CD4-positive, alpha-beta T cell treated with Interleukin-4 for 1 hour (primary cell): ENCODE measurements around the gene NCEH1.
"Not testable (repeated sequence)": the region's sequence is repeated elsewhere in the genome, so short reads cannot be mapped to it uniquely, and the experiment has no call there.

ENCODE experiments used
- DNase-seq, 2 donors: peaks; one replicate each; pipeline ENCODE4 v3.0.0-alpha.2; 2020 to 2022

NCEH1 gene

DNA sequence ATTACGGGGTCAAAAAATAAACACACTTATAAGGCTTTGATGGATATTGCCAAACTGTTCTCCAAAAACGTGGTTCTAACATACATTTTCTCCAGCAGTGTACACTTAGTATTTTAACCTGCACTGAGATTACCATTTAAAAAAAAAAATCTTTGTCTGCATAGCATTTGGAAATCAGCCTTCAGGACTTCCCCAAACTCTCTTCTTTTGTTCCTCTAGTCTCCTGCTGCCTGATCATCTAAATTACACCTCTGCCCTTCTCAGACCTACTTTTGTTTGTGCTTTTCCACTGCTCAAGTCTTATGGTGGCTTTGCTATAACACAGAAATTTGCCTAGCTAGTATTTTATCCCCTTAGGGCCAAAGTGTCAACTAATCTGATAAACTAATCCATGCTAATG lies 3.8 kb downstream of the NCEH1 start:
- DNase-seq: no peak

DNA sequence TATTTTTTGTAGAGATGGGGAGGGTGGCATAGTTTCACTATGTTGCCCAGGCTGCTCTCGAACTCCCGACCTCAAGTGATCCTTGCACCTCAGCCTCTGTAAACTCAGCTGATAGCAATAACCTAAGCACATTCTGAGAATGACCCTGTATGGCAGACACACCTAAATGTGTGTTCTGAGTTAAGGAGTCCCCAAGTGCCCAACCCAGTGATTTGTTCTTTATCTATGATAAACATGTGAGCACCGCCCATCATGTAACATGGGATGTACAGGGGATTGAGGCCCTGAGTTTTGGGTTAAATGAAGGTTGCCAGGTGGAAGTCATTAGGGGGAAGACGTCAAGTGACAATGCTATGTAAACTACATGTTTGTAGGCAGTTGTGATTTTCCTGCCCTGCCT lies 5.7 kb downstream of the NCEH1 start:
- no peak for DNase-seq

DNA sequence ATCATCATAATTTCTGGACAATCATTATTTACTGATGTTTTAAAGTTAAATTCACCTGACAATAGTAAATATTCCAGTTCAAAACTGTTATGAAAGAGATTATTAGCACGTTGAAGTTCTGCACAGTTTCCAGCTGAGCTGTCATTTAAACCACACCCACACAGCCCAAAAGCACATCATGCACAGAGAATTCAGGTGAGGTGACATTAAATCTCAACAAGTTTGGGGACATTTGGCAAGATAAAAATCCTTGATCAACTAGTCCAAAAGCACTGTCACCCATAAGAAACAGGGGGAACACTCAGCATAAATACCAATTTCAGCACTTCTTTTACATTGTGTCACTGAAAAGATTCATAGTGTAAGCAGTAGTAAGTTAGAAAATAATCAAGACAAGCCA lies 6.9 kb downstream of the NCEH1 start:
- no peak for DNase-seq

DNA sequence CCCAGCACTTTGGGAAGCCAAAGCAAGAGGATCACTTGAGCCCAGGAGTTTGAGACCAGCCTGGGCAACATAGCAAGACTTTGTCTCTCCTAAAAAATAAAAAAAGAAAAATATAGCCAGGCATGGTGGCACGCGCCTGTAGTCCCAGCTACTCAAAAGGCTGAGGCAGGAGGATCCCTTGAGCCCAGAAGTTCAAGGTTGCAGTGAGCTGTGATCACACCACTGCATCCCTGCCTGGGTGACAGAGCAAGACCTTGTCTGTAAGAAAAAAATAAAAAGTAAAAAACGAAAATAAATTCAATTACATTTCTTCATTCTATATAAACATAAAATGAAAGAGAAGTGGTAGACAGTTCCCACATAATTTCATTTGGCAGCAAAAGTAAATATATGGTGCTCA lies 8.1 kb downstream of the NCEH1 start:
- DNase-seq: not testable (repeated sequence)

DNA sequence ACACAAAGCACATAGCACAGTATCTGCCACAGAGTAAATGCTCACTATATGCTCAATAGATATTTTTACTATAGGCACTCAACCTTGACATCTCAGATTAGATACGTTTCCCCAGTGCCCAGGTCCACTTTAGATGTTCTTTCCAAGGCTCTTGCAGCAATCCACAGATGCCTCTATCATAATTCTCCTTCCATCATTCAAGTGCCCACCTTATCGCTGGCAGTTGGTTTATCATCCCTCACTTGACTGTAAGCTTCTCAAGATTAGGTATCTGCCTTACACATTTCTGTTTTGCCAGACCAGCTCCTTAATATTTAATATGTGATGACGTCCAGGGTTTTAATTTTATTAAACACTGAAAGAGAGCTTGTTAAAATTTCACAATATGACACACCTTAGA lies 8.6 kb downstream of the NCEH1 start:
- no peak for DNase-seq

DNA sequence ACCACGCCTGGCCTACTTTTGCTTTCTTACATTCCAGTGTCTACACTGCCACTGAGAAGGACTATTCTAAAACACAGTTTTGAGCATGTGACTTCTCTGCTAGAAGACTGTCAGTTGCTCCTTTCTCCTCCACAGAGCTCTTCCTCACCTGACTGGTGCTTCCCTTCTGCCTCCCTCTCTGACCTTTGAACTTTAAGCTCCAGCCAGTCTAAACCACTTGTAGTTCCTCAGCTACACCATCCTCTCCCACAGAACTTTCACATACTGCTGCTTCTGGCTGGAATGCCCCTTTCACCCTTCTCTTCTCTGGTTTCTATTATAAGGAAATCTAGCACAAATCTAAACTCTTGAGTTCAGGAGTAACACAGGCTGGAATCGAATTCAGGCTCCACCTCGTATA lies 9.1 kb downstream of the NCEH1 start:
- DNase-seq: no peak

DNA sequence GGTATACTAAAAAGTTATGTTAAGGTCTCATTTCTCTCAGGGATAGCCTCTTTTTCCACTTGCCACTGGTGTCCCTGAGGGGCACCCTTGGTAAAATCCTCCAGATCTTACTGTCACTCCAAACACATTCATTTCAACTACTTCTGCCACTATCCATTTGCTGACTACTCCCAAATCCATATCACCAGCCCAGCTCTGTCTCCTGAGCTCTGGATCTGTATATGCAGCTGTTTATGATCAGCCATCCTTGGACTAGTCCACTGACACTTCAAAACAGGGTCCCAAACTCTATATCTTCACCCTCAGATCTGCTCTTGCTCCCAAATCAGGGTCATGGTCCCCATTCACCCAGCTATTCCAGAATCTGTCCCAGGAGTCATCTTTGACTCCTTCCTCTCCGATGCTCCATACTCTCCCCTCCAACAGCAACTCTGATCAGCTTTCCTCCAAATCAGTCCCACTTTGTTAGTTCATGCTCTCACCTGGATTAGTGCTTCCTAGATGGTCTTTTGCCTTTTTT lies 9.9 kb downstream of the NCEH1 start:
- DNase-seq: no peak

DNA sequence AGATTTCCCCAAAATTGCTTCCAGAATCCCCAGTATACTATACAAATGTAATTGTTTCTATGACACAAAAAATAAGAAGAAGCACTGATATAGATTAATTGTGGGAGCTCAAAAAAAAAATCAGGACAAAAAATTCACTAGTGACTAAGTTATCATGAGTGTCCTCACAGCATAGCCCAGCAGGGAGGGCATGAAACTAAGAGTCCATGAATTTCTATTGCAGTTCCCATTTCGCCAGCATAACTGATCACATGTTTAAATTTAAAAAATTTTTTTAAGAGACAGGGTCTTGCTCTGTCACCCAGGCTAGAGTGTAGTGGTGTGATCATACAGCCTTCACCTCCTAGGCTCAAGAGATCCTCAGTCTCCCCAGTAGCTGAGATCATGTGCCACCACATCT lies 10.6 kb downstream of the NCEH1 start:
- DNase-seq: no peak

DNA sequence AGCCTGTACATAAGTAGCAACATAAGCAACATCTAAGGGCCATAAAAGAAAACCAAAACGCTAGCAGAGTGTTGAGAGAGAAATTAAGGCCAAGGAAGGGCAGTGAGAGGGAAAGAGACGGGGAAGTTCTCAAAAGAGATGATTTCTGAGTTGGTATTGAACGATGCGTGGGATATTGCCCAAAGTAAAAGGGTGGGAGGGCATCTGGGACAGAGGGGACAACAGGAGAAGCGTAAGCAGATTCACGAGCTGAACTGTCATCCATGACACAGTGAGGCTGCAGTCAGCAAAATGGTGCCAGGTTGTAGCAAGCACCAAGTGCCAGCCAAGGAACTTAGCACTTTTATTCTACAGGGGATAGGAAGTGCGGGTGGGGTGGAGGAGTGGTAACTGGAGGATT lies 11.8 kb downstream of the NCEH1 start:
- no peak for DNase-seq

DNA sequence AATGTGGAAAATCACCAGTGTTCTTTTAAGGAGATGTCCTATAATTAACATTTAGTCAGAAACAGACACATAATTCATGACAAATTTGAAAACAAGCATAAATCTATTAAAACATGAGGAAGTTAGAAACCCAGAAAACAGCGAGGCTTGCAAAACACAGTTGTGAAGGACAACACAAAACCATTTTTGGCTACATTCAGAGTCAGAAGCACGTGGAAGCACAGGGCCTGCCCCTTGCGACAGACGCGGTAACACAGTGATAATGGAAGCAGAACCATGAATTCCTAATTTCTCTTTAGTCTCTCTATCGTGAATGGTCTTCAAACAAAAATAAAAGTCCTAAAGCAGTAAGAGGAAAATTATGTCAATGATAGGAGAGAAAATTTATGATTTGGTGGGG lies 12.2 kb downstream of the NCEH1 start:
- DNase-seq: peak in 1 of 2 donors; percentile 47

DNA sequence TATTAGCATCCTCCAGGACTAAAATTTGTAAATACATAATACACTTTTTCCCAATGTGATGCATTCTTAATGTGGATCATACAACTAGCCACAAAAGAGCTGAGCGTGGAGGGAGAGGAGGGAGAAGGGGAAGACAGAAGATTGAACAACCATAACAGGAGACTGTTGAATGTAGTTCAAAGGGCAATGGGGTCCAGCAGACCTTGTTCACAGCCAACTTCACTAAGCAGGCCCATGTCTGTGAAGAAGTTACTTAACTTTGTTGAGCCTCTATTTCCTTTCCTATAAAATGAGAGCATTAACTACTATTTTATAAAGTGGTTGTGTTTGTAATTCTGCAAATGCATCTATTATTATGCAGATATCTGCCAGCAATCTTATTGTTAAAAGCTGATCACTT lies 13.3 kb downstream of the NCEH1 start:
- no peak for DNase-seq

DNA sequence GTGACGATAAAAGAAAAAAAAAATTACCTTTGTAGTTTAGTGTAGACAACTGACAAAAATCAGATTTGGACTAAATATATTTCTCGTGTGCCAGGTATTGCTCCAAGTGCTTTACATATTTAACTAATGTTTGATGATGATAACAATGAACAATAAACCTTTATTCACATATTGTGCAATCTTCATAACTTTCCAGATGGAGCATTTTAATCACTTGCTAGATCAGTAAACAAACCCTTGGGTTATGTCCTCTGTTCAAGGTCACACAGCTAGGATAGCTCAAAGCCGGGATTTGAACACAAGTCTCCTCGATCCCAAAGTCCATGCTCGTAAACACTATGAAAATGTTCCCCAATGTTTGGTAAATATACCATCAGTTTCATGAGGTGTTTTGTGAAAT lies 14.5 kb downstream of the NCEH1 start:
- no peak for DNase-seq

DNA sequence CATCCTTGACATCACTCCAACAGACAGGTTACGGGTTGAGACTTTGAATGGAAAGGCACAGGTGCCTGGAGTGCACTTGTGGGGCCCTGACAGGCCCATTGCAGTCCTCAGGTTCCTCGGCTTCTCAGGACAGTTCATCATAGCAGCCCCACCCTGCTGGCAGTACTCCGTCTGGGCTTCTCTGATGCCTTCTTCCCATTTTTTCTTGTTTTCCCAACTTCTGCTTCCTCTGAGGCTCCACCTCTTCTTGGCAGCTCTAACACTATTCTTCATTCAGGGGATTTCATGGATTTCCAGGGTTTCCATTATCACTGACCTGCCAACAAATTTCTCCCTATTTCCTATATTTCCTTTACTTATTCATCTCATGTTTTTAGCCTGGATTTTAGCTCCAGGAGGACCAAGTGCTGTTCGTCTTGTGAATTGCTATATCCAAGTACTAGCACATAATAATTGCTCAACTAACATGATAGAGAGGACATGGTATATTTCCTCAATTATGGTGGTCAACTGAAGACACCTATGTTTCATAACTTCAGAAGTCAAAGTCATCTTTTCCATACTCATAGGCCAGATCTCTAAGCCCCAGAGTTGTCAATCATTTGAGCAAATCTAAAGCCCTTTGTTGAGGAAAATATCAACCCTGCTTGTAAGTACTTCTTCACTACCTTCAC lies 16.2 kb downstream of the NCEH1 start:
- DNase-seq: no peak

DNA sequence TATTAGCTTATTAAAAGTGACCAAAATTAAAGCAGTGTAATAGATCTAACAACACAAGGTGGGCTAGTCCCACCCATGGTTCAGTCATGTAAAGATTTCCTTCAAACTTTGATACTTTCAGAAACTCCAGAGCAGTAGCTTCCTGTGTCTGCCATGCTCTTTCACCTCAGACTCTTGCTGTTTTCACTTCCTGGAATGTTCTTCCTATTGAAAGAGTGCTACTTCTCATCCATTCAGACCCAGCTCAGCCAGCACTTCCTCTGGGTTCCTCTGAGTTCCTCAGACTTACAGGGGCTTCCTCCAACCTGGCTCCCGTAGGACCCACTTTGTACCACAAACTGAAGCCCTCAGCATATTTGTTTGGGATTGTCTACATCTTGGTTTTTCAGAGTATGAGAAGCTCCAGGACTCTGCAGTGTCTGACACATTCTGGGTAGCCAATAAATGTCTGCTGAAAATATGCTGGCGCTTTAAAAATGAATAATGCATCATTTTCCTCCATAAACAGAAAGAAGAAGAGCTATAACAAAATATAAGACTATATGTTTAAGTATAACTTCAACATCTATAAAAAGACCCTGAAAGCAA lies 18.0 kb downstream of the NCEH1 start:
- DNase-seq: no peak

DNA sequence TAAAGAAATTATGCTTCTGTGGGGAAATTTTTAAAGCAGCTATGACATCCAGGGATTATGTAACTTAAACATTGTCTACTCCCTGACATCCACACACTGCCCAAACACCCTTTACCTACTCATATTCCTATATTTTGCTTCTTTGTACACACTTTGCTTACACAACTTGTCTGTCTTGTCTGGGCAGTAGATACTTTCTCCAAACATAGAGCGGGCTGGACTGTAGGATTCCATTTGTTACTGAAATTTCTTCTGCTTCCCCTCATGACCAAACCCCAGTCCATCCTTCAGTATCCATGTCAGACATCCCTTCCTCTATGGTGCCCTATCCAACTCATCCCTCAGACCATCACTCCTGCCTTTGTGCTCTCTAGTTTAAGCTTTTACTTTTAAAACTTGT lies 19.9 kb downstream of the NCEH1 start:
- no peak for DNase-seq

DNA sequence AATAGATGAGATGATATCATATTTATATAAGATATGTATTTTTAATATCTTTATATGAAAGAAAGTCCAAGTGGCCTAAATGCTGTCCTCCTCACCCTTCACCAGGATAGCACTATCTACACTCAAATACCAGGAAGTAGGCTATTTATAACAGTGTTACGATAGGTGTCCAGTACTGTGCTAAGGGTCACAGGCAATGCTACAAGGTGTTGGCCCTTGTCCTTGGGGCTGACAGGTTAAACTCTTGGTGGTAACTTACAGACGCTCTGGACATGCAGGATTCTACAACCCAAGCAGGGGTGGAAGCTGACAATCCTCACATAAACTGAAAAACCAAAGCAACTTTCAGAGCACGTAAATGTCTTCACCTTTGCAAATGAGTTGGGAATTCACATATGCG lies 22.3 kb downstream of the NCEH1 start:
- DNase-seq: no peak

DNA sequence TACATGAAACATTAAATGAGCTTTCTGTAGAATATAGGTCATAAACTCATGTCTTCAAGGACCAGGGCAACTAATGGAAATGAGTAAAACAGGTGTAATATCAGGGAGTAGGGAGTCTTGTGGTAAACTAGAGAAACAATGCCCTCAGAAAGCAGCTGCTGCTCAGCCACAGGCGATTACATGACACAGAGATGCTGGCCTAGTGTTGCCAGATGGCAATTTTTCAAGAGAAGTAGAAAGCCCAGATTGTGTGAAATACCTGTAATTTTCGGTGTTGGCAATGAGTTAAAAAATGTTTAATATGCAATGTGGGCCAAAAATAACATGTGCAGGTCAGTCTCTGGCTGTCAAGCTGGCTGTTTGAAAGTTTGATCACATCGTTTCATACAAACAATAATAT lies 23.4 kb downstream of the NCEH1 start:
- DNase-seq: no peak

DNA sequence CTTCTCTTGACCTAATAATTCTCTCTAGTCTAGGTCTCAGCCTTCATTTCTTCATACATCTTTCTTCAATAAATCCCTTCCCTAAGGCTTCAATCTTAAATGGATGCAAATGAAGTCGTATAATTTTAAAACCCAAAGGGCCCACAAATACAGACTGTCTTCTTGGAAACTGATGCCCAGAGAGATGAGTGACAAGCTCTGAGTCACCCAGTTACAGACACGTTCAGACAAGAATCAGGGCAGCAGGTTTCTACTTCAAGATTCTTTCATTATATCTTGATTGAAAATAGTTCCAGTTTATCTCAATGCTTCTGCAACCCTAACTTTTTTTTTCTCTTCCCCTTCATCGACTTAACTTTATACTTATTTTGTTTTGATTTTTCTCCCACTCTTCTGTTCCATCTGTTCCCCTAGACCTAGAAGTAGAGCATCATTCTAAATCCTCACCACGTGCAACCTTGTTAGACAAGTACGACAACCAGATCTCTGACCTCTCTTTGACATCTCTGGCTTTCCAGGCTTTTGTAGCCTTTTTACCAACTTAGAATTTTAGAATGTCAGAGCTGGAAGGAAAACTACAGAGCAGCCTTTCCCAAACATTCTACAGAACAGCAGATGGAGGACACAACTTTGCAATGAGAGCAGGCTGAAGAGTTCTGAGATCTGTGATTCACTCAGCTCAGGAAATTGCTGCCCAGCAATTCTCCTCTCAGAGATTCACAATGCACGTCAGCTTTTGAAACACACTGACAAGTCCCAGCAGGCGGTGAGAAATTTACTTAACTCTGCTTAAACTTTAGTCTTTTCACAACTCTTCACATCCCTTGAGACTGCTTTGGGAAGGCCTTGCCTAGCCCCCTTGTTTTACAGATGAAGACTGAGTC lies 25.3 kb downstream of the NCEH1 start:
- DNase-seq: no peak

DNA sequence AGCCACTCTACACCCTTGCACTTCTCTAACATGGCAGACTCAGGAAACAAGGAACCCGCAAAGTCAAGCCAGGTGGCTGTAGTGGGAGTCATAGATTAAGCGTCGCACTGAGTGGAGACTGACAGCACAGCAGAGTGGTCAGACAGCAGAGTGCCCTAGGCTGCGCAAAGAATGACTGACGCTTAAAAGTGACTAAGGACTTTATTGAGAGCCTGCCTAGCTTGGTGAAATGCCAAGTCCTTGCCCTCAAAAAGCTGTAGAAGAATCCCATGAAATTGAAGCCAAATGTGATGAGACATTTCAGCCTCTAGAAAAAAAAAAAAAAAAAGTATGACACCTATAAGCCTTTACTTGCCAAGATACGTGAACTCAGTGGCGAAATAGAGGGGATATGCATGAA lies 30.2 kb downstream of the NCEH1 start:
- no peak for DNase-seq

DNA sequence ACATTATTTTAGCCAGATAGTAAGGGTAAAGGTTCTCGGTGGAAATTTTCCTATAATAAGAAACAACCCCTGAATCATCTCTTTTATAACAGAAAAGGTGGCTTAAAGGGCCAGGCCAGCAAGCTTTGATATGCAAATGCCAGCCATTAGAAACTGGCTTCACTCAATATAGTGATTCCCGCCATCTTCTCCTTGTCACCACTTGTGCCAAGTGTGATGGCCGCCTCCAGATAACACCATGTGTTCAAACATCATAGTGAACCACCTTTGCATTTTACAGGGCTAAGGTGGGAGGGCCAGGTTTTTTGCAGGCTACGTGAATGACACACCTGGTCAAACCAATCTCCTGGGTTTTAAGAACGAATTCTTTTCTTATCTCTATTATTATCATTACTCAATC lies 31.3 kb downstream of the NCEH1 start:
- DNase-seq: no peak

DNA sequence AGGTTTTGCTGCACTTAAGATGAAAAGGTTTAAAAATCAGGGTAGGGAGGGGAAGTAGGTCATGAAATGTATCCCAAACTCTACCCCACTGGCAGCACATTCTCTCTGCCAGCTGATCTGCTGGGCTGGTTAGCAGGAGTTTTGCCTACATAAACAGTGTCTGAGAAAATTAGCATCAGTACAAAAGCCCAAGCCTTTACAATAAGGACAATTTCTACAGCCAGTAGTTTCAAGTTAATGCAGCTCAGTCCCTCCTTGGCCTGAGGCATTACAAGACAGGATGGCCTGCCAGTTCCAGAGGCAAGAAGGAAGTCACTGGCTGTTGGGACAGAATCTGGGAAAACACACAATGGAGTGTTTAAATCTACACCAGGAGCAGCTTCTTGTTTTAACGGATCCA lies 32.8 kb downstream of the NCEH1 start:
- no peak for DNase-seq

DNA sequence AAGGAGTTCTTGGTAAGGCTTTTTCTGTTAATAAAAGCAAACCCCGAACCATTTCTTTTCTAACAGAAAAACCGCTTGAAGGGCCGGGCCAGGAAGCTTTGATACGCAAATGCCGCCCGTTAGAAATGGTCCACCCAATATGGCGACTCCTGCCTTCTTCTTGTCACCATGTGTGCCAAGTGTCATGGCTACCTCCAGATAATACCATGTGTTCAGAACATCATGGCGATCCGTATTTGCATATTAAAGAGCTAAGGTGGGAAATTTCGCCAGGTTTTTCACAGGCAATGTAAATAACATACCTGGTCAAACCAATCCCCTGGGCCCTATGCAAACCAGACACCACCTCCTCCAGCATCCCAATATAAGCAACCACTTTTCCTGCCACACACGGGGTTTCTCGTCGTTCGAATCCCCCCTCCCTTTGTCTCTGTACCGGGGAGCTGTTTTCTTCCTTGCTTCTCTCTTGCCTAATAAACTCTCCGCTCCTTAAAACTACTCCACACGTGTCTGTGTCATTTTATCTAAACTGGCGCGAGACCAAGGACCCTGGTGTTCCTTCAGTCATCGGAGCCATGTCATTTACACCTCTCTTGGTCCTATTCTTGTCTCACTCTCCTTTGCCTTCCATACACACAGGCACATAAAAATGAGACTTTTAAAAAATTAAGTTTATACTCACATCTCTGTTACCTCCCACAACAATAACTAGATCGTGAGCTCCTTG lies 34.5 kb downstream of the NCEH1 start:
- DNase-seq: no peak
